Left ventricle myocardium inferior (tissue), 1 donor: ENCODE results near the gene FAM174A. TPM values are rescaled to one million over a fixed set of nuclear protein-coding genes. Genes with fewer than 3 reads are reported as not detected.

Experiments used
- DNase-seq: peaks from one replicate; pipeline ENCODE4 v3.0.0-alpha.2; 2020
- H3K27ac ChIP-seq: fragments of 200-600 bp; replicated peaks from 2 replicates; pipeline ENCODE4 v1.8.0; 2021
- H3K27me3 ChIP-seq: fragments of 200-600 bp; 2 replicates; pipeline ENCODE4 v1.8.0; 2021; ENCODE audit warnings: low read depth
- H3K36me3 ChIP-seq: fragments of 200-600 bp; 2 replicates; pipeline ENCODE4 v1.8.0; 2021
- H3K4me1 ChIP-seq: fragments of 200-600 bp; 2 replicates; pipeline ENCODE4 v1.8.0; 2021
- H3K4me3 ChIP-seq: fragments of 200-600 bp; 2 replicates; pipeline ENCODE4 v1.8.0; 2021; ENCODE audit warnings: mild to moderate bottlenecking, moderate library complexity
- H3K9me3 ChIP-seq: fragments of 200-600 bp; replicated peaks from 2 replicates; pipeline ENCODE4 v1.8.0; 2021
- CTCF ChIP-seq: fragments of 200-600 bp; IDR thresholded peaks from 2 replicates; pipeline ENCODE4 v1.8.0; 2021; ENCODE audit warnings: antibody characterized with exemption, mild to moderate bottlenecking, borderline replicate concordance
- intact Hi-C: fragments of 100-400 bp; cut with micrococcal nuclease; formaldehyde crosslinking; loops from one replicate; pipeline ENCODE4 v1.11.0; 2022
- total RNA-seq: library from RNA; stranded (reverse); fragmentation: NEBNext Ultra II Directional; extraction: Animal tissue kit (Norgen Biotek cat#: 25700); gene quantifications from one replicate; pipeline ENCODE4 v1.2.1, GENCODE V29; 2021
- donor health status: DM: no; HTN: yes; CAD: no; lungs with severe emphysema.

The FAM174A gene
- total RNA-seq, 1 donor from 2014 or later: 20.6 TPM

GRCh38 chr5:100537946-100538345 lies 2.8 kb downstream of the FAM174A start:
- no peak overlapping the region for H3K27ac ChIP-seq
- no peak for TF ChIP-seq CTCF
- H3K9me3 ChIP-seq: no peaks in the 10 kb centered on the region
- no peak overlapping the region for H3K4me3 ChIP-seq
- peaks cover 51% of the 10 kb centered on the region for H3K4me1 ChIP-seq
- intact Hi-C loops: no loop called here
- no peaks in the 10 kb centered on the region for H3K36me3 ChIP-seq
- H3K27me3 ChIP-seq: no peaks in the 10 kb centered on the region
- no peak for DNase-seq

GRCh38 chr5:100539519-100539918 lies 4.3 kb downstream of the FAM174A start:
- H3K9me3 ChIP-seq: no peaks in the 10 kb centered on the region
- no peak overlapping the region for H3K4me3 ChIP-seq
- TF ChIP-seq CTCF: no peak
- H3K4me1 ChIP-seq: peaks cover 45% of the 10 kb centered on the region
- no peaks in the 10 kb centered on the region for H3K27me3 ChIP-seq
- intact Hi-C loops: no loop called here
- no peak for DNase-seq
- H3K36me3 ChIP-seq: no peaks in the 10 kb centered on the region
- H3K27ac ChIP-seq: no peak overlapping the region

DNA sequence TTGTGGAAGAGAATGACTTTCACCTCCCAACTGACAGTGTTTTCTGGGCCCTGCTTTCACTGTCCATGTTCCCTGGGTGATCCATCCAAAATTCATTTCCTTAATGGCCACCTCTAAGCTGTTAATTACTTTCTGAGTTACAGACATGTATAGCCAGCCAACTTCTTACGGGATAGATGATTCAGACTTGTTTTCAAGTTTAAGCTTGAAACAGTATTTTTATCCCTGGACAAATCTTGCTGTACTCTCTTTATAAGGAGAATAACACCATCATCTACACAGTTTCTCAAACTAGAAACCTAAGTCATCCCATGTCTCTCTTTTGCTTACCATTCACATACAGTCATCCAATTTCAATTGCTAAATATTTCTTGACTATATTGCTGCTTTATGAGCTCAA lies 6.9 kb downstream of the FAM174A start:
- Histone ChIP-seq H3K9me3 (no peaks in the 10 kb centered on the region), H3K4me1 (peaks cover 29% of the 10 kb centered on the region), H3K27ac (no peak overlapping the region), H3K27me3 (no peaks in the 10 kb centered on the region), H3K36me3 (no peaks in the 10 kb centered on the region), H3K4me3 (no peak overlapping the region)
- no peak for DNase-seq
- intact Hi-C loops: no loop called here
- no peak for TF ChIP-seq CTCF

GRCh38 chr5:100546001-100546400 lies 10.8 kb downstream of the FAM174A start:
- H3K4me1 ChIP-seq: peaks cover 7% of the 10 kb centered on the region
- no peak for TF ChIP-seq CTCF
- no peaks in the 10 kb centered on the region for H3K36me3 ChIP-seq
- intact Hi-C loops: no loop called here
- no peak overlapping the region for H3K4me3 ChIP-seq
- H3K27ac ChIP-seq: no peak overlapping the region
- no peaks in the 10 kb centered on the region for H3K9me3 ChIP-seq
- no peak for DNase-seq
- H3K27me3 ChIP-seq: no peaks in the 10 kb centered on the region

- Histone ChIP-seq H3K4me3 (no peak overlapping the region), H3K36me3 (no peaks in the 10 kb centered on the region), H3K9me3 (no peaks in the 10 kb centered on the region), H3K4me1 (peaks cover 7% of the 10 kb centered on the region), H3K27ac (no peak overlapping the region), H3K27me3 (no peaks in the 10 kb centered on the region)
- no peak for TF ChIP-seq CTCF
- DNase-seq: no peak
- intact Hi-C loops: no loop called here
Measured at GRCh38 chr5:100550531-100551051, 15.4 kb downstream of the FAM174A start.
